H54 (cell line): ENCODE data around the gene KCNE4.

Experiments used
- DNase-seq: peaks from one replicate; pipeline ENCODE4 v3.0.0; 2011; ENCODE audit warnings: low spot score, mixed read lengths; ENCODE audit not compliant: insufficient read length
- FAIRE-seq: peaks from 3 replicates; lab custom pipeline; 2011; peaks lifted over from hg19 to GRCh38; lab: Jason Lieb, UNC
- POLR2A ChIP-seq: IDR thresholded peaks from 2 replicates; pipeline ENCODE4 v1.6.1; 2011; ENCODE audit warnings: low read depth, mild to moderate bottlenecking, low read length

The KCNE4 gene

GRCh38 chr2:223056701-223057418 is 4.9 kb downstream of the KCNE4 start:
- DNase-seq (no peak), FAIRE-seq (no peak)
- no peak for TF ChIP-seq POLR2A

- no peak for DNase-seq
- TF ChIP-seq POLR2A = no peak
Measured at GRCh38 chr2:223057569-223057968, 5.6 kb downstream of the KCNE4 start.

DNA sequence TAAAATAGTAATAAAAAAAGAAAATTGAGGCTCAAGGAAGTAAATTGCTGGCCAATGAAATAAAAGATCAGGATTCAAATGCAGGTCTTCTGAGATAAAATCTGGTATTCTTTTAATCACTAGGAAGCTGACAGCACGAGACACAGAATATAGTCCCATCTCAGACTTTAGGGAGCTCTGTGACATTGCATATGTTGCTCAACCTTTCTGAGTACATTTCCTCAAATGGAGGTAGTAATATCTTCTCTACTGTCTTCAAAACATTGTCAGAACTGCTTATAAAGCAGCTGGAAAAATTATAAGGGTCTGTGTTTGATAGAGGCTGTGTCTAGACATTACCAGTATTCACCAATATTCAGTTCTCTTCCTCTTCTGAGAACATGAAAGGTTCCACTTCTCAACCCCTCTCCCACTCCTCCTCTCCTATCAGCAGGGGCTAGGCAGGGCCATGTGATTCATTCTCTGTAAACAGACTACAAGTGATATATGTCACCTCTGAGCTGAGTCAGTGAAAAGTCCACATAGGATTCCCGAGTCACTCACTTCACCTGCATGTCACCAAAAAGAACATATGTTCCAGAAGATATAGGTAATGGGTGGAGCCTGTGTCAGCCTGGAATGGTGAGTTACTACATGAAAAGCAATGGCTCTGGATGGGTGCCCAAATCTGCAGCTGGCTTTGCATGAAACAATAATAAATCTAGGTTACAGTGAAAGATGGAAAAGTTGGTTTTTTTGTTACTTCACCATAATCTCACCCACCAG is 7.1 kb downstream of the KCNE4 start:
- no peak for TF ChIP-seq POLR2A
- DNase-seq (no peak), FAIRE-seq (no peak)

More at GRCh38 chr2:223057569-223057968, 5.6 kb downstream of the KCNE4 start:
- no peak for FAIRE-seq

- no peak for TF ChIP-seq POLR2A
- DNase-seq (no peak), FAIRE-seq (no peak)
Measured at GRCh38 chr2:223060201-223060825, 8.3 kb downstream of the KCNE4 start.

DNA sequence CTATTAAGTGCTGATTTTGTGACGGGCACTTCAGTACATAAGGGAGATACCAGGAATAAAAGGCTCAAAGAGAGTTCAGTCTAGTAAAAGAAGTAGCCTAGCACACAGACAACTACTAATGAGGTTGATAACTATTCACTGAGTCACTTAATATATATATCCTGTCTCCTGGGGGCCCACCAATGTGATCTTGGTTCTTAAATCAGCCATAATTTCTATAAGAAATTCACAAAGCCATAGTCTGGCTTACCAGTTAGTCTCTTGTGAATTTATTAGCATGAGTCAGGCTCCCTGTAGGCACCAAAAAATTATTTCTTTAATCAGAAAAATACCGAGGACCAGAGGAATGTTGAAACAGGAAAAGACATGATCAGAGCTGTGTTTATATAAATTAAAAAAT is 10.4 kb downstream of the KCNE4 start:
- no peak for DNase-seq
- FAIRE-seq = no peak
- TF ChIP-seq POLR2A = no peak

DNA sequence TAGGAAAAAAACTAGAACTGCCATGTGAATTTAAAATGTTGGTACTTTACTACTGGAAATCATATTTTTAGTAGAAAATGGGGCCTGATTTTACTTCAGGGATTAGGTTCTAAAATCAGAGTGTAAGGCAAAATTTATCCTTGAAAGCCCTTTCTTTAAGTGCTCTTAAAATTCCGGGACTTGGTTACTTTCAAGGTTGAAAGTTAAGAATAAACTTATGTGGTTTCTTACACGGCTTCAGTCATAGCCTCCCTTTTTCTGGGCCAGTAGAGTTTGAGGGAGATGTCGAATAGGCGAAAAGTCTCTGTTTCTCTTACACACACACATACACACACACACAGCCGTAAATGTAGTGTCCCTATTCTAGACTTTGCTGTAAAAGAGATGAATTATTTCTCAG is 13.1 kb downstream of the KCNE4 start:
- no peak for TF ChIP-seq POLR2A
- FAIRE-seq = no peak
- no peak for DNase-seq

GRCh38 chr2:223066721-223067120 is 14.7 kb downstream of the KCNE4 start:
- no peak for TF ChIP-seq POLR2A
- no peak for DNase-seq
- FAIRE-seq = no peak

GRCh38 chr2:223068071-223068470 is 16.1 kb downstream of the KCNE4 start:
- TF ChIP-seq POLR2A = no peak
- FAIRE-seq (no peak), DNase-seq (no peak)

GRCh38 chr2:223069465-223069864 is 17.5 kb downstream of the KCNE4 start:
- TF ChIP-seq POLR2A = no peak
- FAIRE-seq (no peak), DNase-seq (no peak)

DNA sequence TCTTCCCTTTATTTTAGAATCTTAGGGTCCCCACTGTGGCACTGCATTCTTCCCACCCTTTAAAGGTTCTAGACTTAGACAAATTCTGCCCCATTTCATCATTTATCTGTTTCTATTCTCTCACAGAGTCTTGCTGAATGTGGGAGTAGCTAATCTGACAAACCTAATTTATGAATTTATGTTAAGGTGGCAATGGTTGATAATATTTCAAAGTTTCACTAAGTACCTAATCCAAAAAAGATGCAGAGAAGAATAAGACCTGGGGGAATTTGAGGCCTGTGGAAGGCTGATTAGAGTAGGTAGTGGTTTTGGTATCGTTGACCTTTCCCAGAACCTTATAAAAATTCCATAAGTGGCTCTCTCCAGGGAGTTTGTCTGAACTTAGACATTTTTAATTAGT is 18.0 kb downstream of the KCNE4 start:
- no peak for TF ChIP-seq POLR2A
- DNase-seq (no peak), FAIRE-seq (no peak)

- no peak for TF ChIP-seq POLR2A
- no peak for DNase-seq
- no peak for FAIRE-seq
Measured at GRCh38 chr2:223071139-223071538, 19.1 kb downstream of the KCNE4 start.

DNA sequence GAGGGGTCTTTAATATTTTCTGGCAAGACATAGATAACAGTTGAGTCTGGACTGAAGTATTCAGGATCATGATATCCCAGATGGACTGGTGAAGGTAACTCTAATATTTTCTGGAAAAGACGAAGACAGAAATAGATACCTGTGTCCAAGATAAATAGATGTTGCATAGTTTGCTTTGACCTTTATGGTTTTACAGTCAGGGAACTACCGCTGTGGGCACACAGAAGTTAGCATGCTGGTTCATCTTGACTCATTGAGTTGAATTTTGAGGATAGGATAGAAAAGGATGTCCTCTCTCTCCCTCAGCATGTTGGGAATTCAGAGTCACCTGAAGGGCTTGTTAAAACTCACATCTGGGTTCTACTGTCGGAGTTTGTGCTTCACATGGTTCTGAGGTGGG is 20.8 kb downstream of the KCNE4 start:
- no peak for DNase-seq
- TF ChIP-seq POLR2A = no peak
- FAIRE-seq = no peak

DNA sequence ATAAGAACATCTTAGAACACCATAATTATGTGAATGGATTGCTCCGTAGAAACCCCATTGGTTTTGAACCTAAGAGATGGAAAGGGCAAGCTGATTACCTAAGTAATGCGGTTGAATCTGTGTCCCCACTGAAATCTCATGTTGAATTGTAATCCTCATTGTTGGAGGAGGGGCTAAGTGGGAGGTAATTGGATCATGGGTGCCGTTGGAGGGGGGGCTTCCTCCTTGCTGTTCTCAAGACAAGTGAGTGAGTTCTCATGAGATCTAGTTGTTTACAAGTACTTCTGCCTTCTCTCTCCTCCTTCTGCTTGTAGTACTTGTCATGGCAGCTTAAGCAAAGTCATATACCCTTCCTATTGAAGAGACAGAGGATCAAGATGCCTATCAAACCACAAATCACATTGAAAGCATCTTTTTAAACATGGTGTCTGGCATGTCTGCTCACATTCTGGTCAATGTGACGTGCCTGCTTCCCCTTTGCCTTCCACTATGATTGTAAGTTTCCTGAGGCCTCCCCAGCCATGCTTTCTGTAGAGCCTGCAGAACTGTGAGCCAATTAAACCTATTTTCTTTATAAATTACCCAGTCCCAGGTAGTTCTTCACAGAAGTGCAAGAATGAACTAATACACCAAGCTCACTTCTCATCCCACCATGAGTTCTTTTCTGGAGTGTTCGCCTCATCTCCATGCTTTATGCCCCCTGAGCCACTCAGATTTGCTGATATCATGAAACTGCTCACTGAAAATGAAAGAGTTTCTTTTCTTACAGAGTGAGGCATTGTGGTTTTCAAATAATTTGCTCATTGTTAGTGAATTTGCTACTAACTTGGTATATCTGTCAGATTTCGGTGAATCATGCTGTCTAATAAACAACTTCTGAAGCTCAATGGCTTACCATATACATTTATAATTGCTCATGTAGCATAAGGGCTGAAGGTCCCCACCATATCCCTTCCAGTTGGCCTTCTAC is 23.6 kb downstream of the KCNE4 start:
- FAIRE-seq = no peak
- DNase-seq = no peak
- no peak for TF ChIP-seq POLR2A
